ENCODE results near the gene RPTN. TPM values are rescaled to one million over a fixed set of nuclear protein-coding genes. Genes with fewer than 3 reads are reported as not detected.

The RPTN gene
- total RNA-seq, 1 experiment from 2014 or later = not detected

GRCh38 chr1:152148051-152148450, 11.0 kb downstream of the RPTN start:
- Histone ChIP-seq H3K4me1 (ENCODE audit: control insufficient read depth in 1 of 2, insufficient read depth in 2 of 2, low read length in 2 of 2) (no peaks in the 10 kb centered on the region), H3K4me2 (ENCODE audit: low read length) (no peak overlapping the region), H3K79me2 (ENCODE audit: insufficient read depth, low read length) (no peaks in the 10 kb centered on the region), H4K20me1 (ENCODE audit: insufficient read depth) (no peaks in the 10 kb centered on the region), H2AFZ (ENCODE audit: low read depth, low read length, poor library complexity, severe bottlenecking) (no peak overlapping the region), H3K9me3 (ENCODE audit: control insufficient read depth in 1 of 2, insufficient read depth in 1 of 2, low read depth in 1 of 2, low read length in 2 of 2) (peaks cover 5 to 9% of the 10 kb centered on the region in 2 experiments; a peak in 2 of 4 replicates), H3K27ac (ENCODE audit: low read depth, low read length) (no peak overlapping the region), H3K36me3 (ENCODE audit: control insufficient read depth in 1 of 2, insufficient read depth in 2 of 2, low read length in 2 of 2) (no peaks in the 10 kb centered on the region), H3K4me3 (replicated peaks in 1 of 2; ENCODE audit: low read depth in 1 of 2, low read length in 2 of 2) (no peak overlapping the region), H3K9ac (ENCODE audit: low read length) (no peak overlapping the region), H3K27me3 (ENCODE audit: insufficient read depth, low read length) (no peaks in the 10 kb centered on the region), H3K9me2 (ENCODE audit: insufficient read depth) (no peaks in the 10 kb centered on the region)
- DNase-seq (ENCODE audit: low read depth, low spot score) = no peak
- ChIA-PET RAD21 (ENCODE audit: low non-redundant PET in 1 of 2, low total read pairs in 2 of 2, uncharacterized antibody in 2 of 2, unreplicated experiment in 2 of 2) (no interaction called here), CTCF (interaction anchor here (1.8 kb wide), 1 partner anchor 35 kb away, joined by 4 read pairs; no protein-coding TSS in a partner anchor), POLR2A (no interaction called here)
- intact Hi-C loops (cut with micrococcal nuclease) = no loop called here
- TF ChIP-seq SP1 (IDR thresholded peaks at IDR 0.05; ENCODE audit: low read depth) (no peak), ZBTB33 (IDR thresholded peaks at IDR 0.05; ENCODE audit: extremely low read depth, insufficient replicate concordance, low read length) (no peak)
- no peak for ATAC-seq
- no TSS peak for BruUV-seq (replicated peaks)

- Histone ChIP-seq H4K20me1 (ENCODE audit: insufficient read depth) (no peaks in the 10 kb centered on the region), H3K27me3 (ENCODE audit: insufficient read depth, low read length) (peaks cover 10% of the 10 kb centered on the region), H2AFZ (ENCODE audit: low read depth, low read length, poor library complexity, severe bottlenecking) (no peak overlapping the region), H3K4me2 (ENCODE audit: low read length) (no peak overlapping the region), H3K4me3 (replicated peaks in 1 of 2; ENCODE audit: low read depth in 1 of 2, low read length in 2 of 2) (no peak overlapping the region), H3K9me2 (ENCODE audit: insufficient read depth) (no peaks in the 10 kb centered on the region), H3K79me2 (ENCODE audit: insufficient read depth, low read length) (no peaks in the 10 kb centered on the region), H3K9me3 (ENCODE audit: control insufficient read depth in 1 of 2, insufficient read depth in 1 of 2, low read depth in 1 of 2, low read length in 2 of 2) (peaks cover 5 to 9% of the 10 kb centered on the region in 2 experiments; a peak in 2 of 4 replicates), H3K36me3 (ENCODE audit: control insufficient read depth in 1 of 2, insufficient read depth in 2 of 2, low read length in 2 of 2) (no peaks in the 10 kb centered on the region), H3K9ac (ENCODE audit: low read length) (no peak overlapping the region), H3K27ac (ENCODE audit: low read depth, low read length) (no peak overlapping the region), H3K4me1 (ENCODE audit: control insufficient read depth in 1 of 2, insufficient read depth in 2 of 2, low read length in 2 of 2) (no peaks in the 10 kb centered on the region)
- intact Hi-C loops (cut with micrococcal nuclease) = no loop called here
- no peak for DNase-seq (ENCODE audit: low read depth, low spot score)
- no peak for ATAC-seq
- ChIA-PET CTCF (no interaction called here), POLR2A (no interaction called here), RAD21 (ENCODE audit: low non-redundant PET in 1 of 2, low total read pairs in 2 of 2, uncharacterized antibody in 2 of 2, unreplicated experiment in 2 of 2) (no interaction called here)
- no TSS peak for BruUV-seq (replicated peaks)
- TF ChIP-seq YY1 (IDR thresholded peaks at IDR 0.05; ENCODE audit: extremely low read depth, insufficient replicate concordance, low read depth, low read length) (no peak), EGR1 (IDR thresholded peaks at IDR 0.05; ENCODE audit: low read depth) (no peak), CBX3 (IDR thresholded peaks at IDR 0.05; ENCODE audit: low read depth) (no peak), FOSL1 (IDR thresholded peaks at IDR 0.05; ENCODE audit: low read depth) (no peak), EZH2 (IDR thresholded peaks at IDR 0.05) (no peak), MAX (IDR thresholded peaks at IDR 0.05) (no peak), CEBPB (IDR thresholded peaks at IDR 0.05; ENCODE audit: low read depth) (no peak), ZBTB33 (IDR thresholded peaks at IDR 0.05; ENCODE audit: extremely low read depth, insufficient replicate concordance, low read length) (no peak), POLR2A (IDR thresholded peaks at IDR 0.05; ENCODE audit: borderline replicate concordance, extremely low read depth, insufficient read depth, insufficient read length) (no peak), TCF7L2 (IDR thresholded peaks at IDR 0.05; ENCODE audit: borderline replicate concordance, extremely low read depth, insufficient read depth, insufficient read length) (no peak), ZFX (IDR thresholded peaks at IDR 0.05) (no peak), CTCF (IDR thresholded peaks at IDR 0.05 in 2 of 3, conservative IDR thresholded peaks at IDR 0.05 in 1 of 3; ENCODE audit: borderline replicate concordance in 1 of 3, insufficient read depth in 1 of 3, low read depth in 2 of 3, low read length in 2 of 3) (no peak), SP1 (IDR thresholded peaks at IDR 0.05; ENCODE audit: low read depth) (no peak), RAD21 (IDR thresholded peaks at IDR 0.05; ENCODE audit: low read depth) (no peak), ELF1 (IDR thresholded peaks at IDR 0.05; ENCODE audit: borderline replicate concordance, low read depth) (no peak), JUND (IDR thresholded peaks at IDR 0.05) (no peak)
These were observed 13.3 kb downstream of the RPTN start for GRCh38 chr1:152145769-152146168.
